ENCODE data around the gene POLD3. TPM values are rescaled to one million over a fixed set of nuclear protein-coding genes. Genes with fewer than 3 reads are reported as not detected.

The POLD3 gene
- total RNA-seq, 2 donors from 2014 or later: 4.6 to 7.0 TPM

DNA sequence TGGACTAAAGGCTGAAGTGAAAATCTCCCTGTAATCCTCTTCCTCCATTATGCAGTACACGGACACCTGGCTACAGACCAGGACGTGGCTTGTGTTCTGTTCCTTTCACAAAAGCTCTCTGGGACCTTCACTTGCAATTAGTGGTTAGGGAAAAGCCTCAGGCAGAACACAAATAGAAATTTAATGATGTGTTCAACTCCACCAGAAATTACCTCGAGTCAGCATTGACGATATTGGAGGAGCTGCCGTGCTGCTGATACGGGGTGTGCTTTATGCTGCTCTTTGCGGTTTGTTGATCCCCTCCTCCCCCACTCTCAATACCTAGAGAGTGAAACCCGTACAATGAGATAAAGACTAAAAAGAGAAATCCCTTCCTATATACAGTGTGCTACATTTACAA lies 48.9 kb downstream of the POLD3 start:
- Histone ChIP-seq H3K27ac (no peak overlapping the region), H3K36me3 (peaks cover 16% of the 10 kb centered on the region), H3K9me3 (no peaks in the 10 kb centered on the region), H3K4me3 (no peak overlapping the region), H3K27me3 (no peaks in the 10 kb centered on the region), H3K4me1 (no peaks in the 10 kb centered on the region)
- no peak for DNase-seq (ENCODE audit: low spot score)
- TF ChIP-seq, protein P1, sequence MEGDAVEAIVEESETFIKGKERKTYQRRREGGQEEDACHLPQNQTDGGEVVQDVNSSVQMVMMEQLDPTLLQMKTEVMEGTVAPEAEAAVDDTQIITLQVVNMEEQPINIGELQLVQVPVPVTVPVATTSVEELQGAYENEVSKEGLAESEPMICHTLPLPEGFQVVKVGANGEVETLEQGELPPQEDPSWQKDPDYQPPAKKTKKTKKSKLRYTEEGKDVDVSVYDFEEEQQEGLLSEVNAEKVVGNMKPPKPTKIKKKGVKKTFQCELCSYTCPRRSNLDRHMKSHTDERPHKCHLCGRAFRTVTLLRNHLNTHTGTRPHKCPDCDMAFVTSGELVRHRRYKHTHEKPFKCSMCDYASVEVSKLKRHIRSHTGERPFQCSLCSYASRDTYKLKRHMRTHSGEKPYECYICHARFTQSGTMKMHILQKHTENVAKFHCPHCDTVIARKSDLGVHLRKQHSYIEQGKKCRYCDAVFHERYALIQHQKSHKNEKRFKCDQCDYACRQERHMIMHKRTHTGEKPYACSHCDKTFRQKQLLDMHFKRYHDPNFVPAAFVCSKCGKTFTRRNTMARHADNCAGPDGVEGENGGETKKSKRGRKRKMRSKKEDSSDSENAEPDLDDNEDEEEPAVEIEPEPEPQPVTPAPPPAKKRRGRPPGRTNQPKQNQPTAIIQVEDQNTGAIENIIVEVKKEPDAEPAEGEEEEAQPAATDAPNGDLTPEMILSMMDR (IDR thresholded peaks at IDR 0.05): no peak

GRCh38 chr11:74641905-74642304 lies 49.5 kb downstream of the POLD3 start:
- Histone ChIP-seq H3K27me3 (no peaks in the 10 kb centered on the region), H3K4me1 (no peaks in the 10 kb centered on the region), H3K4me3 (no peak overlapping the region), H3K36me3 (peaks cover 16% of the 10 kb centered on the region), H3K9me3 (no peaks in the 10 kb centered on the region), H3K27ac (no peak overlapping the region)
- TF ChIP-seq, protein P1 (IDR thresholded peaks at IDR 0.05): no peak
- DNase-seq (ENCODE audit: low spot score): no peak

DNA sequence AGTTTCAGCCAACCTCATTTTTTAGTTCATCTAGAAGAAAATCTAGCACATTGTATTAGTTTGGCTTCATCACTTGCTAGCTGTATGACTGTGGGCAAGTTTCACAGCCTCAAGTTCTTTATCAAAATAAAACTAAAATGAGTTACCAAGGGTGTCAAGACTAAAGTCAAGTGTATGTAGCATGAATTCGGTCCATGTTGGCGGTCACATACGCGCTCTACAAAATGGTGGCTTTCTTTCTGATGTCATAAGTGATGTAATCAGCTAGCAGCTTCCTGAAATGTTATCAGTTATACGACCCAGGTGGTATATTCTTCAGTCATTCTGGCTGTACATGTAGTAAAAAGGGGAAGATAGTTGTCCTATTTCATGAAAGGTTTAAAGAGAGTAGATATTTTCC lies 50.5 kb downstream of the POLD3 start:
- TF ChIP-seq, protein P1 (IDR thresholded peaks at IDR 0.05): no peak
- H3K36me3 ChIP-seq: peaks cover 16% of the 10 kb centered on the region
- H3K9me3 ChIP-seq: no peaks in the 10 kb centered on the region
- H3K4me1 ChIP-seq: no peaks in the 10 kb centered on the region
- H3K4me3 ChIP-seq: no peak overlapping the region
- no peaks in the 10 kb centered on the region for H3K27me3 ChIP-seq
- H3K27ac ChIP-seq: no peak overlapping the region
- no peak for DNase-seq (ENCODE audit: low spot score)

GRCh38 chr11:74644081-74644480 lies 51.7 kb downstream of the POLD3 start:
- no peaks in the 10 kb centered on the region for H3K4me1 ChIP-seq
- peaks cover 16% of the 10 kb centered on the region for H3K36me3 ChIP-seq
- no peak overlapping the region for H3K4me3 ChIP-seq
- no peaks in the 10 kb centered on the region for H3K27me3 ChIP-seq
- H3K27ac ChIP-seq: no peak overlapping the region
- TF ChIP-seq, protein P1 (IDR thresholded peaks at IDR 0.05): no peak
- no peaks in the 10 kb centered on the region for H3K9me3 ChIP-seq
- no peak for DNase-seq (ENCODE audit: low spot score)

DNA sequence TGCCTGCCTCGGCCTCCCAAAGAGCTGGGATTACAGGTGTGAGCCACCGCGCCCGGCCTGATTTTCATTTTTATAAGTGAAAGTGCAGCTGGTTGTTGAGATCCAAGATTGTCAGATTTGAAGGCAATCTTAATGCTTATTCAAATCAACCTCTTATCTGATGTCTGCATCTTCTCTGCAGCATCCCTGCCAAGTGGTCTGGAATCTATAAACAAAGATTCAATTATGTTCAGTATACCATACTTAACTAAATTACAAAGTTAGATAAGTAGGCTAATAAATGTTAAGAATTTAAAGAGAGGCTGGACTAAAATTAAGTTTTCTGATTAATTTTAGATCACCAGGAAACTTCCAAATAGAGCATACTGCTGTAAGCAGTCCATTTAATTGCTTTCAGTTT lies 53.8 kb downstream of the POLD3 start:
- Histone ChIP-seq H3K9me3 (no peaks in the 10 kb centered on the region), H3K4me3 (no peak overlapping the region), H3K27ac (no peak overlapping the region), H3K27me3 (no peaks in the 10 kb centered on the region), H3K4me1 (no peaks in the 10 kb centered on the region), H3K36me3 (peaks cover 6% of the 10 kb centered on the region)
- no peak for DNase-seq (ENCODE audit: low spot score)
- TF ChIP-seq, protein P1 (IDR thresholded peaks at IDR 0.05): no peak

- no peak overlapping the region for H3K27ac ChIP-seq
- no peaks in the 10 kb centered on the region for H3K36me3 ChIP-seq
- no peaks in the 10 kb centered on the region for H3K4me1 ChIP-seq
These were observed 54.6 kb downstream of the POLD3 start for GRCh38 chr11:74646954-74647353.

More at GRCh38 chr11:74646954-74647353, 54.6 kb downstream of the POLD3 start:
- DNase-seq (ENCODE audit: low spot score): no peak
- Histone ChIP-seq H3K27me3 (no peaks in the 10 kb centered on the region), H3K4me3 (no peak overlapping the region), H3K9me3 (no peaks in the 10 kb centered on the region)
- TF ChIP-seq, protein P1 (IDR thresholded peaks at IDR 0.05): no peak
